B cell (primary cell): ENCODE results near the gene C22orf31. TPM values are rescaled to one million over a fixed set of nuclear protein-coding genes. Genes with fewer than 3 reads are reported as not detected.

Source experiments
- ATAC-seq: fragments of 200-7000 bp; cut with Tn5 transposase; one replicate; pipeline ENCODE4 v1.10.0; 2021; ENCODE audit warnings: low read depth, mild to moderate bottlenecking, moderate number of reproducible peaks, moderate library complexity
- CTCF ChIA-PET: fragments of 350-600 bp; sonication (Branson Sonifier 250); formaldehyde crosslinking; loops from one replicate; lab custom pipeline; 2021; ENCODE audit warnings: antibody characterized with exemption, inconsistent platforms; lab: Charles Lee
- POLR2A ChIA-PET: fragments of 350-600 bp; sonication (Branson Sonifier 250); formaldehyde crosslinking; loops from one replicate; lab custom pipeline; 2021; ENCODE audit warnings: antibody characterized with exemption; lab: Charles Lee
- DNase-seq: peaks from one replicate; pipeline ENCODE4 v3.0.0; 2013
- H2AFZ ChIP-seq: 2 replicates; pipeline ENCODE4 v1.6.1; 2012; ENCODE audit warnings: mild to moderate bottlenecking, low read depth, low read length; ENCODE audit not compliant: insufficient read depth, poor library complexity, severe bottlenecking
- H3K27ac ChIP-seq, 2 donors: 1 replicate in 1 of 2; 2 replicates in 1 of 2; pipeline ENCODE4 v1.5.1; 2012 to 2013; ENCODE audit warnings: low read length in 2 of 2, mild to moderate bottlenecking in 2 of 2, moderate library complexity in 1 of 2
- H3K27me3 ChIP-seq, 4 experiments: fragments of 200-600 bp in 1 of 4; sonication (generic) in 1 of 4; replicated peaks in 1 of 4; 1 replicate in 2 of 4; 2 replicates in 2 of 4; pipeline versions ENCODE4 v1.6.1 to v1.7.0; 2013 to 2016; ENCODE audit warnings: low read length in 3 of 4, mild to moderate bottlenecking in 2 of 4, mixed read lengths in 1 of 4, moderate library complexity in 1 of 4; ENCODE audit not compliant: insufficient read depth in 4 of 4, control insufficient read depth in 3 of 4; ENCODE audit errors: control extremely low read depth in 1 of 4
- H3K36me3 ChIP-seq, 2 experiments: replicated peaks in 1 of 2; 1 replicate in 1 of 2; 2 replicates in 1 of 2; pipeline versions ENCODE4 v1.6.1 to v1.7.1; 2013; ENCODE audit warnings: low read length in 1 of 2; ENCODE audit not compliant: insufficient read depth in 2 of 2, control insufficient read depth in 1 of 2; ENCODE audit errors: control extremely low read depth in 1 of 2, extremely low read depth in 1 of 2
- H3K4me1 ChIP-seq, 2 donors: fragments of 200-600 bp in 1 of 2; sonication (generic) in 1 of 2; 1 replicate in 1 of 2; 2 replicates in 1 of 2; pipeline versions ENCODE4 v1.5.1 to v1.6.1; 2013 to 2017; ENCODE audit warnings: low read length in 2 of 2; ENCODE audit not compliant: control insufficient read depth in 2 of 2, insufficient read depth in 2 of 2
- H3K4me2 ChIP-seq: replicated peaks from 2 replicates; pipeline ENCODE3; 2012; ENCODE audit warnings: mild to moderate bottlenecking, low read depth, low read length; ENCODE audit not compliant: poor library complexity, severe bottlenecking
- H3K4me3 ChIP-seq, 5 experiments: fragments of 200-600 bp in 1 of 5; sonication (generic) in 1 of 5; 1 replicate in 3 of 5; 2 replicates in 2 of 5; pipeline versions ENCODE4 v1.5.1 to v1.7.0; 2011 to 2016; ENCODE audit warnings: low read length in 4 of 5, mild to moderate bottlenecking in 4 of 5, low read depth in 2 of 5, control low read depth in 1 of 5, moderate library complexity in 1 of 5; ENCODE audit not compliant: insufficient read depth in 1 of 5; ENCODE audit errors: control extremely low read depth in 1 of 5, extremely low read depth in 1 of 5
- H3K79me2 ChIP-seq: fragments of 200-600 bp; sonication (generic); one replicate; pipeline ENCODE4 v1.6.0; 2016; ENCODE audit warnings: low read length; ENCODE audit not compliant: control insufficient read depth, insufficient read depth
- H3K9ac ChIP-seq: fragments of 200-600 bp; sonication (generic); 2 replicates; pipeline ENCODE4 v1.6.1; 2017; ENCODE audit warnings: mild to moderate bottlenecking, low read length, moderate library complexity
- H3K9me3 ChIP-seq, 3 donors: one replicate each; pipeline versions ENCODE4 v1.6.1 to v1.7.1; 2013; ENCODE audit warnings: low read length in 2 of 3; ENCODE audit not compliant: control insufficient read depth in 2 of 3, insufficient read depth in 1 of 3; ENCODE audit errors: control extremely low read depth in 1 of 3
- H4K20me1 ChIP-seq: 2 replicates; pipeline ENCODE4 v1.6.0; 2012; ENCODE audit warnings: mild to moderate bottlenecking, low read length; ENCODE audit not compliant: insufficient read depth, control insufficient read depth, poor library complexity, severe bottlenecking
- H3K27ac Mint-ChIP-seq: one replicate; pipeline ENCODE4 v1.8.0; 2021; ENCODE audit warnings: mixed read lengths
- H3K27me3 Mint-ChIP-seq: one replicate; pipeline ENCODE4 v1.8.0; 2021; ENCODE audit warnings: mixed read lengths
- H3K4me1 Mint-ChIP-seq: one replicate; pipeline ENCODE4 v1.8.0; 2021; ENCODE audit warnings: mixed read lengths
- H3K4me3 Mint-ChIP-seq: one replicate; pipeline ENCODE4 v1.8.0; 2021; ENCODE audit warnings: mixed read lengths
- H3K9me3 Mint-ChIP-seq: one replicate; pipeline ENCODE4 v1.8.0; 2022; ENCODE audit warnings: mixed read lengths; ENCODE audit not compliant: insufficient read depth
- CTCF ChIP-seq: fragments of 200-600 bp; IDR thresholded peaks from one replicate; pipeline ENCODE4 v1.8.0; 2022; ENCODE audit warnings: antibody characterized with exemption, mild to moderate bottlenecking
- EZH2 ChIP-seq: IDR thresholded peaks from 2 replicates; pipeline ENCODE4 v1.6.1; 2012; ENCODE audit warnings: borderline replicate concordance, low read depth, mild to moderate bottlenecking, moderate library complexity, low read length; ENCODE audit not compliant: insufficient read depth, poor library complexity, severe bottlenecking
- WGBS: methylation state at CpG from one replicate; pipeline ENCODE4 v1.1.5; 2013; ENCODE audit warnings: missing lambda C conversion rate; ENCODE audit not compliant: insufficient coverage; 5-methylcytosine and 5-hydroxymethylcytosine counted together
- intact Hi-C: fragments of 100-400 bp; cut with micrococcal nuclease; formaldehyde crosslinking; loops from one replicate; pipeline ENCODE4 v1.10.0; 2022
- polyA plus RNA-seq: library from polyadenylated mRNA; depleted of rRNA; stranded (reverse); fragments of >200 nt; gene quantifications from 2 replicates; pipeline ENCODE4 v1.2.3, GENCODE V29; 2012
- total RNA-seq, 2 donors: library from RNA; stranded (reverse); fragments of 120-200 nt in 1 of 2; gene quantifications; 1 replicate in 1 of 2; 2 replicates in 1 of 2; pipeline versions ENCODE4 v1.2.3 to v1.2.4, GENCODE V29; 2013 to 2022

C22orf31 gene
- total and polyA plus RNA-seq, 2 donors (not counting 1 experiment from before 2014, with no cell fraction given), result not detected

- TF ChIP-seq EZH2, result no peak
- no peak for TF ChIP-seq CTCF
- H3K4me1 Mint-ChIP-seq, result peaks cover 8% of the 10 kb centered on the region
- intact Hi-C loops, result no loop called here
These were observed 29.6 kb downstream of the C22orf31 start for GRCh38 chr22:29032014-29032475.

GRCh38 chr22:29031227-29032011 is 30.2 kb downstream of the C22orf31 start:
- DNase-seq (no peak), ATAC-seq (no peak)
- no peak overlapping the region for H3K27ac ChIP-seq
- POLR2A ChIA-PET, result no interaction called here
- peaks cover 8 to 17% of the 10 kb centered on the region in 2 donors for H3K4me1 ChIP-seq
- Mint-ChIP-seq H3K27ac (no peak overlapping the region), H3K4me3 (no peak overlapping the region), H3K4me1 (peaks cover 8% of the 10 kb centered on the region), H3K9me3 (no peaks in the 10 kb centered on the region), H3K27me3 (peaks cover 48% of the 10 kb centered on the region)
- TF ChIP-seq CTCF (no peak), EZH2 (no peak)
- H3K36me3 ChIP-seq, result no peaks in the 10 kb centered on the region
- no peak overlapping the region for H3K9ac ChIP-seq
- CTCF ChIA-PET, result interaction anchor here (2.1 kb wide), 1 partner anchor 9 kb away, joined by 9 read pairs; no protein-coding TSS in a partner anchor
- H3K9me3 ChIP-seq, result peaks cover 0 to 7% (median 0%) of the 10 kb centered on the region in 3 donors
- H3K79me2 ChIP-seq, result no peaks in the 10 kb centered on the region
- H4K20me1 ChIP-seq, result no peaks in the 10 kb centered on the region
- no peak overlapping the region for H2AFZ ChIP-seq
- intact Hi-C loops, result no loop called here
- H3K4me3 ChIP-seq, result no peak overlapping the region
- WGBS, result 39% methylated on average over 13 of the region's 18 CpGs
- H3K4me2 ChIP-seq, result no peak overlapping the region
- H3K27me3 ChIP-seq, result peaks cover 0 to 45% (median 24%) of the 10 kb centered on the region in 4 experiments

More at GRCh38 chr22:29032014-29032475, 29.6 kb downstream of the C22orf31 start:
- Mint-ChIP-seq H3K4me3 (no peak overlapping the region), H3K27ac (no peak overlapping the region), H3K27me3 (peaks cover 48% of the 10 kb centered on the region), H3K9me3 (no peaks in the 10 kb centered on the region)
- Histone ChIP-seq H3K4me2 (no peak overlapping the region), H3K27me3 (peaks cover 0 to 45% (median 24%) of the 10 kb centered on the region in 4 experiments), H3K27ac (no peak overlapping the region), H3K9ac (no peak overlapping the region), H3K4me1 (peaks cover 8 to 17% of the 10 kb centered on the region in 2 donors), H2AFZ (no peak overlapping the region), H3K4me3 (no peak overlapping the region), H3K9me3 (peaks cover 0 to 7% (median 0%) of the 10 kb centered on the region in 3 donors), H3K36me3 (no peaks in the 10 kb centered on the region), H3K79me2 (no peaks in the 10 kb centered on the region), H4K20me1 (no peaks in the 10 kb centered on the region)
- POLR2A ChIA-PET, result no interaction called here
- no peak for DNase-seq
- CTCF ChIA-PET, result interaction anchor here (2.1 kb wide), 1 partner anchor 9 kb away, joined by 9 read pairs; no protein-coding TSS in a partner anchor
- 93% methylated on average over 8 of the region's 8 CpGs for WGBS
- ATAC-seq, result no peak
